HepG2 (cell line): Measurements from ENCODE around the gene UEVLD. TPM values are rescaled to one million over a fixed set of nuclear protein-coding genes. Genes with fewer than 3 reads are reported as not detected.

ENCODE experiments used
- polyA plus RNA-seq, 8 experiments: library from polyadenylated mRNA; depleted of rRNA in 3 of 8; stranded (reverse) in 7 of 8; unstranded in 1 of 8; fragments of >200 nt; fragmentation: Illumina TruSeq in 4 of 8; extraction: Trizol in 4 of 8; gene quantifications; 2 replicates each; pipeline versions ENCODE4 v1.2.1 to v1.2.3, GENCODE V29; 2011 to 2016; ENCODE audit warnings: low read depth in 4 of 8, missing spikeins in 1 of 8, mixed read lengths in 1 of 8; ENCODE audit not compliant: insufficient read depth in 1 of 8
- total RNA-seq, 5 experiments: library from RNA; depleted of rRNA; stranded (reverse); fragments of >200 nt; fragmentation: Illumina TruSeq; extraction: Trizol; gene quantifications; 2 replicates each; pipeline ENCODE4 v1.2.3, GENCODE V29; 2016; ENCODE audit warnings: low read depth in 1 of 5

UEVLD gene
- total and polyA plus RNA-seq, 2 of the 13 experiments (the other 11 are each of a cell fraction or from before 2014, with no cell fraction given) = 5.7 to 13.7 TPM

Other genes starting within 250 kb of the UEVLD start
- 805 and 1,257 TPM in 2 replicates for gene LDHA, start 194.2 kb downstream of the UEVLD start, total RNA-seq (2016; rRNA removed; fragmentation: Illumina TruSeq; extraction: Trizol)
- gene LDHA, start 194.2 kb downstream of the UEVLD start, polyA plus RNA-seq (2011; rRNA removed) = 1,112 and 1,547 TPM in 2 replicates
- not detected in 2 replicates for gene LDHC, start 176.4 kb downstream of the UEVLD start, total RNA-seq (2016; rRNA removed; fragmentation: Illumina TruSeq; extraction: Trizol)
- not detected in 2 replicates for gene LDHC, start 176.4 kb downstream of the UEVLD start, polyA plus RNA-seq (2011; rRNA removed)
- gene LDHAL6A, start 132.9 kb downstream of the UEVLD start, total RNA-seq (2016; rRNA removed; fragmentation: Illumina TruSeq; extraction: Trizol) = not detected in 2 replicates
- not detected in 2 replicates for gene LDHAL6A, start 132.9 kb downstream of the UEVLD start, polyA plus RNA-seq (2011; rRNA removed)
- 69.3 and 96.3 TPM in 2 replicates for gene TSG101, start 61.8 kb downstream of the UEVLD start, total RNA-seq (2016; rRNA removed; fragmentation: Illumina TruSeq; extraction: Trizol)
- 200 and 206 TPM in 2 replicates for gene TSG101, start 61.8 kb downstream of the UEVLD start, polyA plus RNA-seq (2011; rRNA removed)
- gene MISFA, start 11.1 kb upstream of the UEVLD start, total RNA-seq (2016; rRNA removed; fragmentation: Illumina TruSeq; extraction: Trizol) = 4.8 and 5.4 TPM in 2 replicates
- 0.90 and 1.4 TPM in 2 replicates for gene MISFA, start 11.1 kb upstream of the UEVLD start, polyA plus RNA-seq (2011; rRNA removed)
- 14.8 and 22.2 TPM in 2 replicates for gene SPTY2D1, start 45.6 kb upstream of the UEVLD start, total RNA-seq (2016; rRNA removed; fragmentation: Illumina TruSeq; extraction: Trizol)
- gene SPTY2D1, start 45.6 kb upstream of the UEVLD start, polyA plus RNA-seq (2011; rRNA removed) = 5.4 and 6.9 TPM in 2 replicates
- gene TMEM86A, start 110.0 kb upstream of the UEVLD start, total RNA-seq (2016; rRNA removed; fragmentation: Illumina TruSeq; extraction: Trizol) = 0.07 TPM in 1 of 2 replicates, not detected in the other
- gene TMEM86A, start 110.0 kb upstream of the UEVLD start, polyA plus RNA-seq (2011; rRNA removed) = 0.03 and 0.04 TPM in 2 replicates
- gene IGSF22, start 137.5 kb upstream of the UEVLD start, total RNA-seq (2016; rRNA removed; fragmentation: Illumina TruSeq; extraction: Trizol) = not detected in 2 replicates
- not detected in 2 replicates for gene IGSF22, start 137.5 kb upstream of the UEVLD start, polyA plus RNA-seq (2011; rRNA removed)
- not detected in 2 replicates for gene PTPN5, start 203.1 kb upstream of the UEVLD start, total RNA-seq (2016; rRNA removed; fragmentation: Illumina TruSeq; extraction: Trizol)
- not detected in 2 replicates for gene PTPN5, start 203.1 kb upstream of the UEVLD start, polyA plus RNA-seq (2011; rRNA removed)